ENCODE results near the gene VAMP2.

The VAMP2 gene

DNA sequence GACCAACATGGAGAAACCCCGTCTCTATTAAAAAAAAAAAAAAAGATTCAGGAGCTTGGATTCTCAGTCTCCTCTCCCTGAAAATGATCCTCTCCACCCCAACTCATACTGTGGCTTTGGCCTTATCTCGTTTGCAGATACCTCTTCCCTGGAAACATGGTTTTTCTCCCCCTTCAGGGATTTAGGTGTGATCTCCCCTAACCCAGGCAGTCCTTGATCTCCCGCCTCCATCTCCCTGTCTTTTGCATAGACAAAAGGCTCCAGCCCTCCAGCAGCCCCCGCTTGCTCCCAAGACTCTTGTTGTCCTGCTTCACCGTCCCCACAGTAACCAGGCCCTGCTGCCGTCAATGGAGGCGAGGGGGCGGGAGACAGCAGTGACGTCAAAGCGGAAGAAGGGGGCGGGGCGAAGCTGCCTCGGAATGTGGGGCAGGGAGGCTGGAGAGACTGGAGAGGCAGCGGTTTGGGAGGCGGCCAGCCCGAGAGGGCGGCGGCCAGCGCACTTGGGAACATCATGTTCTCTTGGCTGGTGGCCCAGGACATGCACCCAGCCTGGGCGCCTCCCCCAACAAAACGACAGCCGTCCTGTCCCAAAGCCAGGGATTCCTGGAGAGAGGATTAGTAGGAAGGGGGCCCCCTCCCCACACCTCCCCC, 8.7 kb downstream of the VAMP2 start:
- DNase-seq = peak; percentile 14

GRCh38 chr17:8153525-8153956, 9.2 kb downstream of the VAMP2 start:
- no peak for DNase-seq

GRCh38 chr17:8153031-8153451, 9.7 kb downstream of the VAMP2 start:
- no peak for DNase-seq

GRCh38 chr17:8152112-8152775, 10.5 kb downstream of the VAMP2 start, which contains the start of gene PER1:
PER1 (minus strand) TSS chr17:8152404; CDS start chr17:8150706, 1,698 bp downstream.
- DNase-seq = peak; percentile 69

GRCh38 chr17:8151641-8152111, 11.1 kb downstream of the VAMP2 start:
- no peak for DNase-seq

- DNase-seq = no peak
Measured at GRCh38 chr17:8151120-8151640, 11.6 kb downstream of the VAMP2 start.

DNA sequence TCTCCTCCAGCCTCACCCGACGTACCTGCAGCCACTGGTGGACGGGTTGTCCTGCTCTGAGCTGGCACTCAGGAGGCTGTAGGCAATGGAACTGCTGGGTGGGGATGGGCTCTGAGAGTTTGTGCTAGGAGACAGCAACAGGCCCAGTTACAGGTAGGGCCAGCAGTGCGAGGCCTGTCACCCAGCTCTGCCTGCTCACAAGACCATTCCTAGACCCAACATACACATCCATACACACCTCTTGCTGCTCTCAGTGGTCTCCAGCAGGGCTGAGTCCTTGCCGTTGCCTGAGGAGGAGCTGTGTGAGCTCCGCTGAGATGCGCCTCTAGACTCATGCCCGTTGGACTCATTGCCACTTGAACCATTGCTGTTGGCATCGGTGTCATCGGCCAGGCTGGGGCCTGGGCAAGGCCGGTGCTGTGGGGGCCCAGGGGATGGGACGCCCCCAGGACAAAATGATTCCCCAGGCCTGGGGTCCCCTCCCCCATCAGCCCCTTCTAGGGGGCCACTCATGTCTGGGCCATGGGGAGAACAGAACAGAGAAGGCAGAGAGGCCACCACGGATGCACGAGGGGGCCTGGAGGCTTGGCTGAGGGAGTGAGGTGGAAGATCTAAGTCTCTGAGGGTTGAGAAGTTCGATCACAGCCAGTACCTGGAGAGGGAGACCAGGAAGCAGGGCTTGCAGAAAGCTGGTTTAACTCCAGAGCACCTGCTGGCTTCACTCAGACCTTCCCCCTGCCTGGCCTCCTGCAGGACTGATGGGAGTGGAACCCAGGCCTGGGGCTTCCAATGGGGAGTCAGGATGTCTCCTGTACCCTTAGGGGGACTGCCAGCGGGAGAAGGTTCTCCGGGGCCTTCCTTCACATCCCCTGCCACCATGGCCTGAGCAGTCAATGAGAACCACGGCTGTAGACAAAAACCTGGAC, 12.3 kb downstream of the VAMP2 start:
- no peak for DNase-seq

DNA sequence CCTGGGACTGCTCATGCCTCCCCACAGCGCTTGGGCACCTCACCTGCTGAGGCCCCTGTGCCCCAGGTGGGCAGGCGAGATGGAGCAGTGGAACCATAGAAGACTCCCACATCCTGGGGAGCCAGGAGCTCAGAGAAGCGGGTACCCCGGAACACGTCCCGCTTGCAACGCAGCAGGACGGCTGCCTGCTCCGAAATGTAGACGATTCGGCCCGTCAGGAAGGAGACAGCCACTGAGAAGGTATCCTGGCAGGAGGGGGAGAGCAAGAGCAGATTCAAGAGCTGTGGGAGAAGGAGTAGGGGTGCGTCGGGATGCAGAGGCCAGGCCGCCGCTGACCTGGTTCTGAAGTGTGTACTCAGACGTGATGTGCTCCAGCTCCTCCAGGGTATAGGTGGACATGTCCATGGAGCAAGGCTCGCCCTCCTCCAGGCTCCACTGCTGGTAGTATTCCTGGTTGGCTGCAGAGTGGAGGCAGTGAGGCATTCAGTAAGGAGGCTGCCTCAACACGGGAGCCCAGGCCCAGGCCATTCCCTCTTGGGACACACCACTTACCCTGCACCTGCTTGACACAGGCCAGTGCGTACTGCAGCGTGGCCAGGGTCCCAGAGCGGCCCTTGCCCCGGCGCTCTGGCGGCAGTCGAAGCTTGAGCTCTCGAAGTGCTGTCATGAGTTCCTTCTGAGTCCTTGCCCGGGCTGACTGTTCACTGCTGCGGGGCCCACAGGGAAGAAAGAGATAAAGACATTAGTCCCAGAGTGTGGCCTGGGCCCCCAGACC, 13.1 kb downstream of the VAMP2 start:
- DNase-seq = no peak

- no peak for DNase-seq
Measured at GRCh38 chr17:8148560-8148959, 14.2 kb downstream of the VAMP2 start.

DNA sequence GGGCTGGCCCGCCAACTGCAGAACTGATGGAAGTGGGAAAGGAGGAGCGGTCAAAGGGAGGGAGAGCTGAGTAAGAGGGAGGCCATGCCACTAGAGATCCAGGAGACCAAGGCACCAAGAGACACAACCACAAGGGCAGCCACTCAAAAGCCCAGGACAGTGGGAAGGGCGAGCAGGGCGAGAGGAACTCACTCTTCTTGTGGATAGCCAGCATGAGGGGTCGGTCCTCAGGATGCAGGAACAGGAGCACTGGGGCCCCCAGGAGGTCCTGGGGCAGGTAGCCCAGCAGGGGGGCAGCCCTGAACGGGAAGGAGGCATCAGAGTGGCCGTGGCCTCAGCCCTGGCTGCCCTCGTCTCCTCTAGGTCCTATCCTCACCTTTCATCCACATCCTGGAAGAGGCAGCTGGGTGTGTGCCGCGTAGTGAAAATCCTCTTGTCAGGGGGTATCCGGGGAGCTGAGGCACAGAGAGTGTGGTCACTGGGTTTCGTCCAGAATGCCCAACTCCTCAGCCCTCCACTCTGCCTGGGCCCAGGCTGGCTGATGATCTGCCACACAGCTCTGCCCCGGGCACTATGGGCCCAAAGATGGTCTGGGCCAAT, 14.8 kb downstream of the VAMP2 start:
- DNase-seq = no peak

DNA sequence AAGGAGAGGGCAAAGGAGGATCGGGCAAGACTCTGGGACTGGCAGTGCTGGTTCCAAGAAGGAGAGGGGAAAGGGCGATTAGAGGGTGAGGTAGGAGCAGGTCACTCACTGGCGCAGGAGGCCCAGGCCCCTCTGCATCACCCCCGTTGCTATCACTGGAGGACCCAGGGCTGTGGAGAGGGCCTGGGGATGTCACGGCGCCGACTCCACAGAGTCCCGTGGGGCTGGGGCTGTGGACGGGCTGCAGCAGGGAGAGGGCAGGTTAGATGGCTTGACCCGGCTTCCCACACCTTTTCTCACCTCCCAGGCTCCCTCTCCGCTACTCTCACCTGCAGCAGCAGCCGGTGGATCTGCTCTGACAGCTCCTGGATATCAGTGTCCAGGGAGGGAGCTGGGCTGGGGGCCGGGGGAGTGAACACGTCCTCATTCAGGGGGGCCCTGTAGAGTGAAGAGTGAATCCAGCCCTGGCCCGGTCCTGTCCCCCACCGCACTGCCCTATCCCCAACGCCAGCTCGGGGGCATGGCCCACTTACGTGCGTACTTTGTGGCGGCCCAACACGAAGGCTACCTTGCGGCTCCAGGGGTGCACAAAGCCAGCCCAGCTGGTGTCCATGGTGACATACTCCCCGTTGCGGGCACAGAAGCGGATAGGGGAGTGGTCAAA, 15.5 kb downstream of the VAMP2 start:
- DNase-seq = no peak

GRCh38 chr17:8146381-8147140, 16.2 kb downstream of the VAMP2 start:
- no peak for DNase-seq

DNA sequence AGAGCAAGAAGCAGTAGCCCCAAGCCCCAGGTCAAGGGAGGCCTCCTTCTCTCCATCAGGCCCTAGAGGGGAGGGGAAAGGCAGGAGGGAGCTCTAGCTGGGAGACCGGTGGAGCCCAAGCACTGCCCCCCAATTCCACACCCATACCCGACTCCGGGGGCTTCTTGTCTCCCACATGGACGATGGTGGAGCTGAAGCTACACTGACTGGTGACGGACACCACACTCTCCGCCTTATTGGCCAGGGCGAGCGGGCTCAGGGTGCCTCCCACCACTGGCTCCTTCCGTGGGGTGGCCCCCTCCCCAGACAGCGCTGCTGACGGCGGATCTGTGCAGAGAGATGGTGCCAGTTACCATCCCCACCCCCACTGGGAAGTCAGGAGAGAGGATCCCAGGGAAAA, 16.9 kb downstream of the VAMP2 start:
- DNase-seq = no peak

- no peak for DNase-seq
Measured at GRCh38 chr17:8144401-8145231, 18.1 kb downstream of the VAMP2 start.

- DNase-seq = no peak
Measured at GRCh38 chr17:8143581-8144400, 19.0 kb downstream of the VAMP2 start.

DNA sequence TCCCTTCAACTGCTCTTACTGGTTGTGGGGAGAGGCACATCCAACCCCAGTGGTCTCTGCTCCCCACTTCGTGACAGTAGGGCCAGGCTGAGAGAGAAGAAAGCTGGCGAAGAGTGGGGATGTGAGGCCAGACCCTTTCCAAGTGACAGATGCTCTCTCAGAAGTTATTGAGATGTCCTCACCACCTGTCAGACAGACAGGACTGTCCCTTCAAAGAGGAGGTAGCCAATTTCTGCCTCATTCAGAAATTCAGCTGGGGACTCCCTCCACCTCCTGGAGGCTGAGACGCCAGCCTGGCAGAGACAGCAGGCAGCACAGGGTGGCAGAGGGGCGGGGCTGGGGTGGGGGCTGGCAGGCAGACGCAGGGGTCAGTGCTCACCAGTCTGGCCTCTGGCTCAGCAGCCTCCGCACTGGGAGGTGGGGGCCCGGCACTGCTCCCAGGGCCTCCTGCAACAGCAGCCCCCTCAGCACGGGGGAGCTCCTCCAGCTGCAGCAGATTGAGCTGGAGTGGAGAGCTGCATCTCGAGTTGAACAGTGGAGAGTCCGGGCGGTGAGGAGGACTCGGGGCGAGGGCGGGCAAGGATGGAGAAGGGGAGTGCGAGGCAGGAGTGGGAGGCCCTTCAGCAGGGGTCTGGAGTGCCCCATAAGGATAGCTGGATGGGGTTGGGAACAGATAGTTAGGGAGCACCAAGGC, 19.7 kb downstream of the VAMP2 start:
- DNase-seq = no peak

DNA sequence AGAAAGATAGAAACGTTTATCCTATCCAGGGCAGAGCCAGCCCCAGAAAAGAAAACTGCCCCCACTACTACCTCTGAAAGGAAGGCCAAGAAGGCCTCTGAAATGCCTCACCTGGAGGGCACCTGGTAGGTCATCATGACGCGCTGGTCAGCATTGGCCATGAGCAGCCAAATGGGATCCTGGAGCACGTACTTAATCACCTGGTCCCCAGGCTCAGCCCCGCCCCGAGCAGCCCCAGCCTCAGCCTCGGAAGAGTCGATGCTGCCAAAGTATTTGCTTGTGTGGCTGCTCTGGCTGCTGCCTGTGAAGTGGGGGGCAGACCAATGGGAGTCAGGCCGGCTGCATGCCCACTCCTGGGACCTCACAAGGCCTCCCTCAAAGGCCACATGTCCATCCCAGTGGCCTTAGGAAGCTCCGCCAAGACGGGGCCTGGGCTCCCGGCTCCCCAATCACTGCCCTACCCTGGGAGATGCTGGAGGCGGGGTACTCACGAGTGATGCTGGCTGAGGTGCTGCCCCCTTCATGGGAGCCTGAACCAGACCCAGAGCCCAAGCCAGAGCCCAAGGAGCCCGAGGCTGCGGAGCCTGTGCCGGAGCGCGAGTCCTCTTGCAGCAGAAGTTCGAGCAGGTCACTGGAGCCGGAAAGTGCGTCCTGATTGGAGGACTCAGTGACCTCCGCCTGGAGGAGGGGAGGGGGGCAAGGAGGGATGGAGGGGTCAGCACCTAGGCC, 20.4 kb downstream of the VAMP2 start:
- DNase-seq = no peak

All from NCI-H526 treated with DMSO at 0.1 percent for 48 hours (cell line).